HEK293 (cell line): ENCODE measurements around the gene TMEM91.

Experiments used
- CTCF ChIA-PET: fragments of 350-600 bp; formaldehyde crosslinking; extraction: SDS; loops from one replicate; lab custom pipeline; 2021; ENCODE audit warnings: antibody characterized with exemption; lab: Yijun Ruan, JAX
- POLR2A ChIA-PET: fragments of 300-600 bp; formaldehyde crosslinking; extraction: SDS; loops from one replicate; lab custom pipeline; 2020; ENCODE audit warnings: antibody characterized with exemption, inconsistent platforms; lab: Yijun Ruan, JAX
- H3K27ac ChIP-seq: fragments of 200-500 bp; sonication (Bioruptor generic); 2 replicates; pipeline ENCODE4 v1.5.1; 2014; ENCODE audit warnings: low read depth, low read length, control low read depth, inconsistent platforms; ENCODE audit errors: extremely low read depth
- H3K36me3 ChIP-seq, 2 experiments: fragments of 200-500 bp in 1 of 2; sonication (Bioruptor generic) in 1 of 2; 1 replicate in 1 of 2; 2 replicates in 1 of 2; pipeline ENCODE4 v1.5.1; 2014 to 2017; ENCODE audit warnings: inconsistent platforms in 2 of 2, low read length in 2 of 2; ENCODE audit not compliant: control insufficient read depth in 2 of 2, insufficient read depth in 1 of 2
- H3K4me1 ChIP-seq: fragments of 200-500 bp; sonication (Bioruptor generic); 2 replicates; pipeline ENCODE4 v1.5.1; 2014; ENCODE audit warnings: mild to moderate bottlenecking, low read length, inconsistent platforms; ENCODE audit not compliant: control insufficient read depth, insufficient read depth
- H3K4me3 ChIP-seq: 2 replicates; pipeline ENCODE4 v1.5.1; 2011; ENCODE audit warnings: low read depth, mild to moderate bottlenecking, control low read depth, low read length, moderate library complexity
- H3K9me3 ChIP-seq: fragments of 200-500 bp; sonication (Bioruptor generic); 2 replicates; pipeline ENCODE4 v1.5.1; 2014; ENCODE audit warnings: low read depth, low read length, inconsistent platforms; ENCODE audit not compliant: control insufficient read depth, insufficient read depth
- KLF1 ChIP-seq: fragments of 450-650 bp; formaldehyde crosslinking; IDR thresholded peaks from 2 replicates; pipeline ENCODE4 v1.5.1; 2016; ENCODE audit warnings: missing biosample characterization, missing genetic modification characterization
- KLF17 ChIP-seq: fragments of 450-650 bp; formaldehyde crosslinking; IDR thresholded peaks from 2 replicates; pipeline ENCODE4 v1.5.1; 2016; ENCODE audit warnings: missing biosample characterization, missing genetic modification characterization
- MYNN ChIP-seq: fragments of 450-650 bp; formaldehyde crosslinking; IDR thresholded peaks from 2 replicates; pipeline ENCODE4 v1.5.1; 2016; ENCODE audit warnings: missing biosample characterization, missing genetic modification characterization, borderline replicate concordance
- OSR2 ChIP-seq: fragments of 450-650 bp; formaldehyde crosslinking; IDR thresholded peaks from 2 replicates; pipeline ENCODE4 v1.5.1; 2016; ENCODE audit warnings: missing biosample characterization, missing genetic modification characterization
- PATZ1 ChIP-seq: fragments of 450-650 bp; formaldehyde crosslinking; IDR thresholded peaks from 2 replicates; pipeline ENCODE4 v1.5.1; 2016; ENCODE audit warnings: missing biosample characterization, missing genetic modification characterization
- SCRT1 ChIP-seq: fragments of 450-650 bp; formaldehyde crosslinking; IDR thresholded peaks from 2 replicates; pipeline ENCODE4 v1.5.1; 2016; ENCODE audit warnings: missing biosample characterization, missing genetic modification characterization, borderline replicate concordance
- TRIM28 ChIP-seq: IDR thresholded peaks from 2 replicates; pipeline ENCODE4 v1.6.1; 2011; ENCODE audit warnings: low read length, control low read depth, borderline replicate concordance
- YY1 ChIP-seq: fragments of 450-650 bp; formaldehyde crosslinking; IDR thresholded peaks from 2 replicates; pipeline ENCODE4 v1.5.1; 2018; ENCODE audit warnings: missing biosample characterization, missing genetic modification characterization
- ZBTB10 ChIP-seq: fragments of 450-650 bp; formaldehyde crosslinking; IDR thresholded peaks from 2 replicates; pipeline ENCODE4 v1.5.1; 2016; ENCODE audit warnings: missing biosample characterization, missing genetic modification characterization
- ZBTB44 ChIP-seq: fragments of 450-650 bp; IDR thresholded peaks from 2 replicates; pipeline ENCODE4 v1.5.1; 2018; ENCODE audit warnings: missing biosample characterization, mild to moderate bottlenecking, missing genetic modification characterization
- ZBTB48 ChIP-seq: fragments of 450-650 bp; formaldehyde crosslinking; IDR thresholded peaks from 2 replicates; pipeline ENCODE4 v1.5.1; 2016; ENCODE audit warnings: missing biosample characterization, missing genetic modification characterization
- ZBTB7A ChIP-seq: fragments of 450-650 bp; formaldehyde crosslinking; IDR thresholded peaks from 2 replicates; pipeline ENCODE4 v1.5.1; 2016; ENCODE audit warnings: low read depth, missing biosample characterization, missing genetic modification characterization
- ZNF132 ChIP-seq: fragments of 450-650 bp; formaldehyde crosslinking; IDR thresholded peaks from 2 replicates; pipeline ENCODE4 v1.5.1; 2017; ENCODE audit warnings: missing biosample characterization, missing genetic modification characterization, borderline replicate concordance
- ZNF155 ChIP-seq: fragments of 450-650 bp; formaldehyde crosslinking; IDR thresholded peaks from 2 replicates; pipeline ENCODE4 v1.5.1; 2016; ENCODE audit warnings: missing biosample characterization, missing genetic modification characterization
- ZNF157 ChIP-seq: fragments of 450-650 bp; formaldehyde crosslinking; IDR thresholded peaks from 2 replicates; pipeline ENCODE4 v1.5.1; 2016; ENCODE audit warnings: missing biosample characterization, missing genetic modification characterization
- ZNF169 ChIP-seq: fragments of 450-650 bp; formaldehyde crosslinking; IDR thresholded peaks from 2 replicates; pipeline ENCODE4 v1.5.1; 2016; ENCODE audit warnings: missing biosample characterization, missing genetic modification characterization
- ZNF18 ChIP-seq: fragments of 450-650 bp; formaldehyde crosslinking; IDR thresholded peaks from 2 replicates; pipeline ENCODE4 v1.5.1; 2016; ENCODE audit warnings: missing biosample characterization, missing genetic modification characterization
- ZNF202 ChIP-seq: fragments of 450-650 bp; formaldehyde crosslinking; IDR thresholded peaks from 2 replicates; pipeline ENCODE4 v1.5.1; 2016; ENCODE audit warnings: missing biosample characterization, missing genetic modification characterization, borderline replicate concordance
- ZNF23 ChIP-seq: fragments of 450-650 bp; formaldehyde crosslinking; IDR thresholded peaks from 2 replicates; pipeline ENCODE4 v1.5.1; 2016; ENCODE audit warnings: missing biosample characterization, missing genetic modification characterization, borderline replicate concordance
- ZNF354C ChIP-seq: fragments of 450-650 bp; formaldehyde crosslinking; IDR thresholded peaks from 2 replicates; pipeline ENCODE4 v1.5.1; 2016; ENCODE audit warnings: missing biosample characterization, missing genetic modification characterization, low read depth, borderline replicate concordance
- ZNF366 ChIP-seq: fragments of 450-650 bp; formaldehyde crosslinking; conservative IDR thresholded peaks from 2 replicates; pipeline ENCODE4 v1.5.1; 2016; ENCODE audit warnings: missing biosample characterization, missing genetic modification characterization
- ZNF404 ChIP-seq: fragments of 450-650 bp; formaldehyde crosslinking; IDR thresholded peaks from 2 replicates; pipeline ENCODE4 v1.5.1; 2017; ENCODE audit warnings: missing biosample characterization, missing genetic modification characterization
- ZNF416 ChIP-seq: fragments of 450-650 bp; formaldehyde crosslinking; IDR thresholded peaks from 2 replicates; pipeline ENCODE4 v1.5.1; 2016; ENCODE audit warnings: missing biosample characterization, missing genetic modification characterization
- ZNF610 ChIP-seq: fragments of 450-650 bp; formaldehyde crosslinking; IDR thresholded peaks from 2 replicates; pipeline ENCODE4 v1.5.1; 2016; ENCODE audit warnings: missing biosample characterization, missing genetic modification characterization, borderline replicate concordance
- ZNF623 ChIP-seq: fragments of 450-650 bp; formaldehyde crosslinking; IDR thresholded peaks from 2 replicates; pipeline ENCODE4 v1.5.1; 2016; ENCODE audit warnings: missing biosample characterization, missing genetic modification characterization
- ZNF624 ChIP-seq: fragments of 450-650 bp; formaldehyde crosslinking; IDR thresholded peaks from 2 replicates; pipeline ENCODE4 v1.5.1; 2017; ENCODE audit warnings: missing biosample characterization, missing genetic modification characterization
- ZNF658 ChIP-seq: fragments of 450-650 bp; formaldehyde crosslinking; IDR thresholded peaks from 2 replicates; pipeline ENCODE4; 2016; ENCODE audit warnings: missing biosample characterization, missing genetic modification characterization
- ZNF785 ChIP-seq: fragments of 450-650 bp; formaldehyde crosslinking; IDR thresholded peaks from 2 replicates; pipeline ENCODE4 v1.5.1; 2016; ENCODE audit warnings: missing biosample characterization, missing genetic modification characterization

TMEM91 gene

GRCh38 chr19:41363371-41363752 is 13.0 kb upstream of the TMEM91 start (continued):
- TF ChIP-seq ZBTB7A (tag by site-specific recombination): 0 out of 2 replicates have a peak, but pooled peaks have one; percentile 10
- TF ChIP-seq ZBTB48 (tag by site-specific recombination): 0 out of 2 replicates have a peak, but pooled peaks have one; percentile 28
- no peak for TF ChIP-seq ZNF354C (tag by site-specific recombination)
- TF ChIP-seq ZNF658 (tag by site-specific recombination): no peak
- TF ChIP-seq KLF17 (tag by site-specific recombination): no peak
- TF ChIP-seq ZNF623: 0 out of 2 replicates have a peak, but pooled peaks have one; percentile 17
- TF ChIP-seq ZBTB44 (tag by site-specific recombination): 0 out of 2 replicates have a peak, but pooled peaks have one; percentile 13
- TF ChIP-seq SCRT1 (tag by site-specific recombination): 0 out of 2 replicates have a peak, but pooled peaks have one; percentile 28
- TF ChIP-seq ZNF18 (tag by site-specific recombination): no peak
- no peak for TF ChIP-seq MYNN (tag by site-specific recombination)
- TF ChIP-seq ZNF404: no peak
- TF ChIP-seq ZBTB10 (tag by site-specific recombination): peak; percentile 78
- no peak for TF ChIP-seq ZNF416 (tag by site-specific recombination)
- TF ChIP-seq ZNF132: no peak
- no peak for TF ChIP-seq ZNF157 (tag by site-specific recombination)
- no peak for TF ChIP-seq ZNF202 (tag by site-specific recombination)
- no peak for TF ChIP-seq ZNF169 (tag by site-specific recombination)

GRCh38 chr19:41363753-41364523 is 12.4 kb upstream of the TMEM91 start, which contains the start of gene B9D2:
TSS of gene B9D2 (minus strand) at chr19:41364149. CDS start at chr19:41363519, 630 bp downstream.
- Histone ChIP-seq H3K36me3 (no peaks in the 10 kb centered on the region; a peak in 1 of 3 replicates), H3K4me1 (0 out of 2 replicates have a peak, but pooled peaks cover 5% of the 10 kb centered on the region), H3K27ac (peak within 1 kb of the TSS; percentile 74), H3K9me3 (no peaks in the 10 kb centered on the region), H3K4me3 (peak within 1 kb of the TSS; percentile 72)
- CTCF ChIA-PET: interaction anchor here (0.6 to 5.3 kb wide), 11 partner anchors 10 to 815 kb away, joined by 3 to 64 read pairs (median 5); partner anchors contain the start of genes TGFB1 and TMEM91
- POLR2A ChIA-PET: interaction anchor here (0.6 to 4.7 kb wide), 29 partner anchors 8 to 794 kb away, joined by 3 to 73 read pairs (median 6); partner anchors contain the start of genes B3GNT8, BCKDHA, DMAC2 and ERICH4
- TF ChIP-seq YY1 (peak; percentile 98), ZNF610 (tag by site-specific recombination) (0 out of 2 replicates have a peak, but pooled peaks have one; percentile 27), ZNF155 (tag by site-specific recombination) (no peak), PATZ1 (peak; percentile 56), OSR2 (no peak), ZNF366 (tag by site-specific recombination) (peak; percentile 48), KLF1 (tag by site-specific recombination) (peak; percentile 53; the same call in 1 of the 2 replicates), TRIM28 (0 out of 2 replicates have a peak, but pooled peaks have one; percentile 33), ZNF624 (tag by site-specific recombination) (no peak), ZNF785 (no peak), ZNF23 (tag by site-specific recombination) (no peak)
